ENCODE results near the gene SHCBP1.

Gene SHCBP1

GRCh38 chr16:46618516-46618915 lies 2.7 kb downstream of the SHCBP1 start:
- DNase-seq (ENCODE audit: low spot score): no peak

- DNase-seq (ENCODE audit: low spot score): no peak
Measured at GRCh38 chr16:46614006-46614405, 7.2 kb downstream of the SHCBP1 start.

GRCh38 chr16:46613352-46613751 lies 7.8 kb downstream of the SHCBP1 start:
- DNase-seq (ENCODE audit: low spot score): no peak

GRCh38 chr16:46612121-46612520 lies 9.1 kb downstream of the SHCBP1 start:
- DNase-seq (ENCODE audit: low spot score): no peak

- peak; percentile 35 for DNase-seq (ENCODE audit: low spot score)
Measured at GRCh38 chr16:46607529-46607928, 13.7 kb downstream of the SHCBP1 start.

GRCh38 chr16:46606231-46606630 lies 14.9 kb downstream of the SHCBP1 start:
- no peak for DNase-seq (ENCODE audit: low spot score)

- no peak for DNase-seq (ENCODE audit: low spot score)
Measured at GRCh38 chr16:46591257-46591656, 29.9 kb downstream of the SHCBP1 start.

- DNase-seq (ENCODE audit: low spot score): no peak
Measured at GRCh38 chr16:46586011-46586577, 35.1 kb downstream of the SHCBP1 start.

- no peak for DNase-seq (ENCODE audit: low spot score)
Measured at GRCh38 chr16:46583036-46583435, 38.1 kb downstream of the SHCBP1 start.

- no peak for DNase-seq (ENCODE audit: low spot score)
Measured at GRCh38 chr16:46582313-46582712, 38.9 kb downstream of the SHCBP1 start.

GRCh38 chr16:46577988-46578579 lies 43.1 kb downstream of the SHCBP1 start:
- no peak for DNase-seq (ENCODE audit: low spot score)

- DNase-seq (ENCODE audit: low spot score): no peak
Measured at GRCh38 chr16:46573834-46574159, 47.4 kb downstream of the SHCBP1 start.

- DNase-seq (ENCODE audit: low spot score): peak; percentile 67
Measured at GRCh38 chr16:46573008-46573833, 48.0 kb downstream of the SHCBP1 start.

- DNase-seq (ENCODE audit: low spot score): no peak
Measured at GRCh38 chr16:46569231-46569735, 51.9 kb downstream of the SHCBP1 start.

- no peak for DNase-seq (ENCODE audit: low spot score)
Measured at GRCh38 chr16:46568472-46569230, 52.5 kb downstream of the SHCBP1 start.

GRCh38 chr16:46562979-46563378 lies 58.2 kb downstream of the SHCBP1 start:
- no peak for DNase-seq (ENCODE audit: low spot score)

- DNase-seq (ENCODE audit: low spot score): no peak
Measured at GRCh38 chr16:46558018-46558417, 63.2 kb downstream of the SHCBP1 start.

GRCh38 chr16:46555951-46556350 lies 65.2 kb downstream of the SHCBP1 start:
- DNase-seq (ENCODE audit: low spot score): no peak

- DNase-seq (ENCODE audit: low spot score): peak; percentile 46
Measured at GRCh38 chr16:46554435-46554834, 66.7 kb downstream of the SHCBP1 start.

- no peak for DNase-seq (ENCODE audit: low spot score)
Measured at GRCh38 chr16:46549477-46549876, 71.7 kb downstream of the SHCBP1 start.
